OCI-M1 (cell line): ENCODE results near the gene EVA1C.
A peak's percentile ranks its signal among the peaks of the same experiment; 100 is the strongest.

Source experiments
- DNase-seq: peaks from one replicate; lab custom pipeline; 2025; lab: John Stamatoyannopoulos, UW

Gene EVA1C

GRCh38 chr21:32562426-32562825 lies 149.9 kb downstream of the EVA1C start:
- DNase-seq, result peak; percentile 36

GRCh38 chr21:32562915-32563314 lies 150.4 kb downstream of the EVA1C start:
- DNase-seq, result no peak
